ENCODE data around the gene ORAI3. TPM values are rescaled to one million over a fixed set of nuclear protein-coding genes. Genes with fewer than 3 reads are reported as not detected.
A peak's percentile ranks its signal among the peaks of the same experiment; 100 is the strongest.

Gene ORAI3
- total RNA-seq, 1 donor: 63.3 TPM

DNA sequence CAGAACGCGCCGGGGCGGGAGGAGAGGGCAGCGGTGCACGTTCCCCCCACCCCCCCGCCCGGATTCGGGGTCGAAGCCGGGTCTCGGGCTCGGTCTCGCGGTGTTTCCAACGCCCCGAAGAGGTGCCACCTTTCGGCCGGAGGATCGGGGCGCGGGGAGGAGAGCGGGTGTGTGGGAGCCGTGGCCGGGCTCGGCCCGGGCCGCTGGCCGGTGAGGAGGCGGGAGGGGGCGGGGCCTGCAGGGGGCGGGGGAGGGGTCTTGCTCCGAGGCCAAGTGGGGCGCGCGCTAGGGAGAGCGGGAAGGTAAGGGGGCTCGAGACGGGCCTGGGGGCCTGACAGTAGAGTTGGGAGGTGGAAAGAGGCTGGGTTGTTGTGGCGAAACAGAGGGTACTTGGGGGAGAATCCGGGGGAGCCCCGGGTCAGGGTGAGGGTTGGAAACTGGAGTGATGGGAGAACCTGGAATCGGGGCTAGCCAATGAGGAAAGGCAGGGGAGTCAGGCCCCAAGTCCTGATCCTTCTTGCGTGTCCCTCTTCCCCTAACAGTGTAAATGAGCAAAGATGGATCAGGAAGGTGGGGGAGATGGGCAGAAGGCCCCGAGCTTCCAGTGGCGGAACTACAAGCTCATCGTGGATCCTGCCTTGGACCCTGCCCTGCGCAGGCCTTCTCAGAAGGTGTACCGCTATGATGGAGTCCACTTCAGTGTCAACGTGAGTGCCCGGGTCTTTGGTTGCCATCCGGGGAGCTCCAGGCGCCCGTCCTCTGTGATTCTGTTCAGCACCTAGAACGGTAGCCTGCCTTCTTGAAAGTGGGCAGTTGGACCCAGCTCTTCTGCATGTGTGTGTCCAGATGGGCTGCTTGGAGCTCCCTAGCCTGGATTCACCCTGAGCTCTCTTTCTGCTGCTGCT, 9.6 kb downstream of the ORAI3 start:
- peak overlapping the region; percentile 51 for H2AFZ ChIP-seq (ENCODE audit: low read length)
- no peaks in the 10 kb centered on the region for H3K27me3 ChIP-seq (ENCODE audit: insufficient read depth, low read length)
- no peaks in the 10 kb centered on the region for H3K9me3 ChIP-seq (ENCODE audit: low read depth, low read length)
- TF ChIP-seq, protein P1, sequence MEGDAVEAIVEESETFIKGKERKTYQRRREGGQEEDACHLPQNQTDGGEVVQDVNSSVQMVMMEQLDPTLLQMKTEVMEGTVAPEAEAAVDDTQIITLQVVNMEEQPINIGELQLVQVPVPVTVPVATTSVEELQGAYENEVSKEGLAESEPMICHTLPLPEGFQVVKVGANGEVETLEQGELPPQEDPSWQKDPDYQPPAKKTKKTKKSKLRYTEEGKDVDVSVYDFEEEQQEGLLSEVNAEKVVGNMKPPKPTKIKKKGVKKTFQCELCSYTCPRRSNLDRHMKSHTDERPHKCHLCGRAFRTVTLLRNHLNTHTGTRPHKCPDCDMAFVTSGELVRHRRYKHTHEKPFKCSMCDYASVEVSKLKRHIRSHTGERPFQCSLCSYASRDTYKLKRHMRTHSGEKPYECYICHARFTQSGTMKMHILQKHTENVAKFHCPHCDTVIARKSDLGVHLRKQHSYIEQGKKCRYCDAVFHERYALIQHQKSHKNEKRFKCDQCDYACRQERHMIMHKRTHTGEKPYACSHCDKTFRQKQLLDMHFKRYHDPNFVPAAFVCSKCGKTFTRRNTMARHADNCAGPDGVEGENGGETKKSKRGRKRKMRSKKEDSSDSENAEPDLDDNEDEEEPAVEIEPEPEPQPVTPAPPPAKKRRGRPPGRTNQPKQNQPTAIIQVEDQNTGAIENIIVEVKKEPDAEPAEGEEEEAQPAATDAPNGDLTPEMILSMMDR (IDR thresholded peaks at IDR 0.05; ENCODE audit: extremely low read depth, low read depth, low read length): no peak
- peak overlapping the region; percentile 71 for H3K27ac ChIP-seq (ENCODE audit: low read depth, low read length)
- H3K4me1 ChIP-seq (ENCODE audit: insufficient read depth, low read length): peaks cover 14% of the 10 kb centered on the region
- H3K4me2 ChIP-seq (ENCODE audit: insufficient read depth, low read length): peak overlapping the region; percentile 98
- peak; percentile 98 for DNase-seq (ENCODE audit: insufficient read length, low spot score, missing footprints)
- H3K79me2 ChIP-seq (ENCODE audit: insufficient read depth, low read length): peaks cover 27% of the 10 kb centered on the region
- H4K20me1 ChIP-seq (ENCODE audit: insufficient read depth, low read length): peaks cover 19% of the 10 kb centered on the region
- H3K36me3 ChIP-seq (ENCODE audit: insufficient read depth, low read length): peaks cover 43% of the 10 kb centered on the region
- H3K4me3 ChIP-seq (ENCODE audit: insufficient read depth, low read length): peak overlapping the region; percentile 94

DNA sequence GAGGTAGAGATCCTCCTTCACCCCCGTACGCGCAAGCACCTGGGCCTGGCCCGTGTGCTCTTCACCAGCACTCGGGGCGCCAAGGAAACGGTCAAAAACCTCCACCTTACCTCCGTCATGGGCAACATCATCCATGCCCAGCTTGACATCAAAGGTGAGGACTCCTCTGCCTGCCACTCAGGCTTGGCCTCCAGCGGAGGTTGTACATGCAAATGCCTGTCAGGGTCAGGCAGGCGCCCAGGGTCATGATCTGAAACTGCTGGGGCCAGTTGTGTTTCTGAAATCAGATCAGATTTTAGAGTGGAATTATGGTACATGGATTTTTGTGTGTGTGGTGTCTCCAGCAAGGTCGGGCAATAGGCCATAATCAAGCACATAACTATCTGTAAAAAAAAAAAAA, 12.5 kb downstream of the ORAI3 start:
- H3K4me1 ChIP-seq (ENCODE audit: insufficient read depth, low read length): peaks cover 14% of the 10 kb centered on the region
- no peaks in the 10 kb centered on the region for H3K27me3 ChIP-seq (ENCODE audit: insufficient read depth, low read length)
- no peak overlapping the region for H3K4me3 ChIP-seq (ENCODE audit: insufficient read depth, low read length)
- H3K27ac ChIP-seq (ENCODE audit: low read depth, low read length): no peak overlapping the region
- TF ChIP-seq, protein P1 (IDR thresholded peaks at IDR 0.05; ENCODE audit: extremely low read depth, low read depth, low read length): no peak
- no peak overlapping the region for H3K4me2 ChIP-seq (ENCODE audit: insufficient read depth, low read length)
- H4K20me1 ChIP-seq (ENCODE audit: insufficient read depth, low read length): peaks cover 16% of the 10 kb centered on the region
- no peaks in the 10 kb centered on the region for H3K9me3 ChIP-seq (ENCODE audit: low read depth, low read length)
- peaks cover 27% of the 10 kb centered on the region for H3K79me2 ChIP-seq (ENCODE audit: insufficient read depth, low read length)
- H3K36me3 ChIP-seq (ENCODE audit: insufficient read depth, low read length): peaks cover 58% of the 10 kb centered on the region
- no peak overlapping the region for H2AFZ ChIP-seq (ENCODE audit: low read length)
- DNase-seq (ENCODE audit: insufficient read length, low spot score, missing footprints): peak; percentile 51

DNA sequence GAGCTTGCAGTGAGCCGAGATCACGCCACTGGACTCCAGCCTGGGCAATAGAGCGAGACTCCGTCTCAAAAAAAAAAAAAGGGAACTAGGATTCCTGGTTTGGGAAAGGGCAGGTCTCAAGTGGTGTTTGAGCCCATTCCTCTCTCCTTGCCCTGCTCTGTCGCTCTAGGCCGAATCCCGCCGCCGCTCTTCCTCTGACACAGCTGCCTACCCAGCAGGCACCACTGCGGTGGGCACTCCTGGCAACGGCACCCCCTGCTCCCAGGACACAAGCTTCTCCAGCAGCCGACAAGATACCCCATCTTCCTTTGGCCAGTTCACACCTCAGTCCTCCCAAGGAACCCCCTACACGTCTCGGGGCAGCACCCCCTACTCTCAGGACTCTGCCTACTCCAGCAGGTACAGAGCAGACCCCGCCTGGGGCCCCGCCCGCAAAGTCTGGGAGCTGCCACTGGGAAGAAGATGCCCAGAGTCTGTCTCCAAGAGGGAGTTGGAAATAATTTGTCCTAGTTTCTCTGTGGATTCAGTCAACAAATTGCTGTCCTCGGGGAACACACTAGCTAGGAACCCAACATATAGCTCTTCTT, 15.2 kb downstream of the ORAI3 start:
- Histone ChIP-seq H3K36me3 (ENCODE audit: insufficient read depth, low read length) (peaks cover 75% of the 10 kb centered on the region), H3K27me3 (ENCODE audit: insufficient read depth, low read length) (no peaks in the 10 kb centered on the region), H3K79me2 (ENCODE audit: insufficient read depth, low read length) (peaks cover 19% of the 10 kb centered on the region), H3K9me3 (ENCODE audit: low read depth, low read length) (no peaks in the 10 kb centered on the region), H2AFZ (ENCODE audit: low read length) (no peak overlapping the region), H3K4me3 (ENCODE audit: insufficient read depth, low read length) (no peak overlapping the region), H4K20me1 (ENCODE audit: insufficient read depth, low read length) (peaks cover 14% of the 10 kb centered on the region), H3K4me2 (ENCODE audit: insufficient read depth, low read length) (no peak overlapping the region), H3K27ac (ENCODE audit: low read depth, low read length) (no peak overlapping the region), H3K4me1 (ENCODE audit: insufficient read depth, low read length) (peaks cover 2% of the 10 kb centered on the region)
- TF ChIP-seq, protein P1 (IDR thresholded peaks at IDR 0.05; ENCODE audit: extremely low read depth, low read depth, low read length): no peak
- no peak for DNase-seq (ENCODE audit: insufficient read length, low spot score, missing footprints)

Measured in osteoblast (primary cell).